OCI-LY7 (cell line): Measurements from ENCODE around the gene RPLP1. TPM values are rescaled to one million over a fixed set of nuclear protein-coding genes. Genes with fewer than 3 reads are reported as not detected.

Source experiments
- BruUV-seq: library from RNA; stranded (reverse); fragments of 400-500 nt; replicated peaks from 2 replicates; lab custom pipeline; 2021; lab: Mats Ljungman, UMichigan
- CTCF ChIA-PET: fragments of 300-600 bp; sonication (Branson Sonifier 250); formaldehyde crosslinking; loops from one replicate; lab custom pipeline; 2022; ENCODE audit warnings: antibody characterized with exemption; ENCODE audit not compliant: unreplicated experiment; lab: Charles Lee
- POLR2A ChIA-PET: fragments of 300-600 bp; sonication (Branson Sonifier 250); formaldehyde crosslinking; loops from one replicate; lab custom pipeline; 2022; ENCODE audit warnings: antibody characterized with exemption; lab: Charles Lee
- DNase-seq: peaks from one replicate; pipeline ENCODE4 v3.0.0-alpha.2; 2015; ENCODE audit warnings: low spot score
- H2AFZ ChIP-seq: fragments of 200-600 bp; sonication (generic), shearing (Covaris generic); 2 replicates; pipeline ENCODE4 v1.6.1; 2014; ENCODE audit warnings: mild to moderate bottlenecking, antibody characterized with exemption, low read length, moderate library complexity
- H3K27ac ChIP-seq: fragments of 200-600 bp; sonication (generic); 2 replicates; pipeline ENCODE4 v1.5.1; 2014; ENCODE audit warnings: mixed run types, low read depth, mild to moderate bottlenecking, moderate library complexity, low read length, inconsistent platforms; ENCODE audit not compliant: poor library complexity, severe bottlenecking
- H3K36me3 ChIP-seq: fragments of 200-600 bp; sonication (generic); 2 replicates; pipeline ENCODE4 v1.6.1; 2014; ENCODE audit warnings: mild to moderate bottlenecking, antibody characterized with exemption, low read length, moderate library complexity, mixed read lengths; ENCODE audit not compliant: insufficient read depth
- H3K4me1 ChIP-seq: fragments of 200-600 bp; sonication (generic); 2 replicates; pipeline ENCODE4 v1.5.1; 2014; ENCODE audit warnings: mild to moderate bottlenecking, low read length; ENCODE audit not compliant: insufficient read depth, poor library complexity, severe bottlenecking
- H3K4me2 ChIP-seq: fragments of 200-600 bp; sonication (generic); 2 replicates; pipeline ENCODE4 v1.6.1; 2014; ENCODE audit warnings: mild to moderate bottlenecking, low read length
- H3K4me3 ChIP-seq: fragments of 200-600 bp; sonication (generic); 2 replicates; pipeline ENCODE4 v1.5.1; 2014; ENCODE audit warnings: mild to moderate bottlenecking, low read depth, low read length; ENCODE audit not compliant: poor library complexity, severe bottlenecking
- H3K79me2 ChIP-seq: fragments of 200-600 bp; sonication (generic); 2 replicates; pipeline ENCODE4 v1.6.1; 2016; ENCODE audit warnings: low read depth, mild to moderate bottlenecking, low read length, moderate library complexity, mixed read lengths; ENCODE audit not compliant: insufficient read depth
- H3K9me2 ChIP-seq: fragments of 200-600 bp; sonication (generic); 2 replicates; pipeline ENCODE4 v1.6.1; 2016; ENCODE audit warnings: mild to moderate bottlenecking, low read length, mixed read lengths; ENCODE audit not compliant: insufficient read depth
- H3K9me3 ChIP-seq: fragments of 200-600 bp; sonication (generic); 2 replicates; pipeline ENCODE4 v1.6.1; 2014; ENCODE audit warnings: mild to moderate bottlenecking, mixed run types, low read length, mixed read lengths
- H4K20me1 ChIP-seq: fragments of 200-600 bp; sonication (generic); 2 replicates; pipeline ENCODE4 v1.6.1; 2014; ENCODE audit warnings: mild to moderate bottlenecking, antibody characterized with exemption, low read length, moderate library complexity, mixed read lengths; ENCODE audit not compliant: insufficient read depth
- EZH2phosphoT487 ChIP-seq: fragments of 200-600 bp; sonication (generic); IDR thresholded peaks from 2 replicates; pipeline ENCODE4 v1.6.1; 2018; ENCODE audit warnings: low read depth, borderline replicate concordance, mild to moderate bottlenecking, mixed run types, antibody characterized with exemption, low read length, moderate library complexity, mixed read lengths
- intact Hi-C: fragments of 100-400 bp; cut with micrococcal nuclease; formaldehyde crosslinking; loops from one replicate; pipeline ENCODE4 v1.10.0; 2022; ENCODE audit not compliant: unreplicated experiment
- total RNA-seq, 2 experiments: library from RNA; depleted of rRNA in 1 of 2; stranded (reverse); fragments of >200 nt in 1 of 2; shearing (Covaris generic) in 1 of 2; gene quantifications; 2 replicates each; pipeline ENCODE4 v1.2.3, GENCODE V29; 2014 to 2022
- TF ChIP-seq, protein P1 (sequence below): fragments of 200-600 bp; sonication (generic); conservative IDR thresholded peaks from 2 replicates; pipeline ENCODE4 v1.5.1; 2014; ENCODE audit warnings: mild to moderate bottlenecking, antibody characterized with exemption, low read length, moderate library complexity, mixed read lengths

The RPLP1 gene
- total RNA-seq, 2 experiments from 2014 or later = 889 to 2,251 TPM

DNA sequence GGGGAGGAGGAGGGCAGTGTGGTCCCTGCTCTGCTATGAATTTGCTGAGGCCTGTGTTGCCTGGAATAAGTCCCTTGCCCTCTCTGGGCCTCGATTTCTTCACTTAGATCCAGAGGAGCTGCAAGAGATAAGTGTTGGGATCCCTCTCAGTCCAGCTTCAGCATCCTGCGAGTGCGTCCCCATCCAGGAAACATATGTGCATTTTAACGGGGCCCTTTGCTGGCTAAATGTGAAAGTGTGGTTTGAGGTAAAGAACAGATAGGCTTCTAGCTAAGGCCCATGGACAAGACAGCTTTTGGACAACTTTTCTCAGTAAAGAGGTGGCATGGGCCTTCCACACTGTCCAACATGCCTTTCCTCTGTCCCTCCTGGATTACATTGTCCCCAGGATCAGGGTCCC is 26.5 kb downstream of the RPLP1 start:
- Histone ChIP-seq H3K36me3 (no peaks in the 10 kb centered on the region), H3K4me1 (no peaks in the 10 kb centered on the region), H3K4me2 (no peak overlapping the region), H4K20me1 (no peaks in the 10 kb centered on the region), H3K4me3 (no peak overlapping the region), H2AFZ (no peak overlapping the region), H3K27ac (no peak overlapping the region), H3K9me3 (peaks cover 8% of the 10 kb centered on the region; the same call in 1 of the 2 replicates), H3K79me2 (no peaks in the 10 kb centered on the region), H3K9me2 (no peaks in the 10 kb centered on the region)
- DNase-seq = no peak
- TF ChIP-seq EZH2phosphoT487 = no peak
- TF ChIP-seq, protein P1, sequence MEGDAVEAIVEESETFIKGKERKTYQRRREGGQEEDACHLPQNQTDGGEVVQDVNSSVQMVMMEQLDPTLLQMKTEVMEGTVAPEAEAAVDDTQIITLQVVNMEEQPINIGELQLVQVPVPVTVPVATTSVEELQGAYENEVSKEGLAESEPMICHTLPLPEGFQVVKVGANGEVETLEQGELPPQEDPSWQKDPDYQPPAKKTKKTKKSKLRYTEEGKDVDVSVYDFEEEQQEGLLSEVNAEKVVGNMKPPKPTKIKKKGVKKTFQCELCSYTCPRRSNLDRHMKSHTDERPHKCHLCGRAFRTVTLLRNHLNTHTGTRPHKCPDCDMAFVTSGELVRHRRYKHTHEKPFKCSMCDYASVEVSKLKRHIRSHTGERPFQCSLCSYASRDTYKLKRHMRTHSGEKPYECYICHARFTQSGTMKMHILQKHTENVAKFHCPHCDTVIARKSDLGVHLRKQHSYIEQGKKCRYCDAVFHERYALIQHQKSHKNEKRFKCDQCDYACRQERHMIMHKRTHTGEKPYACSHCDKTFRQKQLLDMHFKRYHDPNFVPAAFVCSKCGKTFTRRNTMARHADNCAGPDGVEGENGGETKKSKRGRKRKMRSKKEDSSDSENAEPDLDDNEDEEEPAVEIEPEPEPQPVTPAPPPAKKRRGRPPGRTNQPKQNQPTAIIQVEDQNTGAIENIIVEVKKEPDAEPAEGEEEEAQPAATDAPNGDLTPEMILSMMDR = no peak
- BruUV-seq = no TSS peak
- POLR2A ChIA-PET = no interaction called here
- CTCF ChIA-PET = no interaction called here
- intact Hi-C loops = loop anchor here (5.0 kb wide), 6 partner anchors 248 to 1333 kb away; partner anchors contain the start of gene TLE3

- intact Hi-C loops = loop anchor here (5.0 kb wide), 6 partner anchors 247 to 1332 kb away; partner anchors contain the start of gene TLE3
- no peak overlapping the region for H3K4me3 ChIP-seq
- ChIA-PET POLR2A (no interaction called here), CTCF (no interaction called here)
- BruUV-seq = no TSS peak
- H3K4me1 ChIP-seq = no peaks in the 10 kb centered on the region
- no peak overlapping the region for H3K4me2 ChIP-seq
- H2AFZ ChIP-seq = no peak overlapping the region
- no peak for DNase-seq
- no peaks in the 10 kb centered on the region for H3K79me2 ChIP-seq
- H4K20me1 ChIP-seq = no peaks in the 10 kb centered on the region
- no peaks in the 10 kb centered on the region for H3K36me3 ChIP-seq
- H3K9me3 ChIP-seq = peaks cover 8% of the 10 kb centered on the region; the same call in 1 of the 2 replicates
- no peak overlapping the region for H3K27ac ChIP-seq
- no peaks in the 10 kb centered on the region for H3K9me2 ChIP-seq
- TF ChIP-seq, protein P1 = no peak
- no peak for TF ChIP-seq EZH2phosphoT487
Observed at GRCh38 chr15:69479971-69480370, 27.4 kb downstream of the RPLP1 start.

- intact Hi-C loops = no loop called here
Observed at GRCh38 chr15:69480932-69481331, 28.3 kb downstream of the RPLP1 start.

More at GRCh38 chr15:69480932-69481331, 28.3 kb downstream of the RPLP1 start:
- Histone ChIP-seq H3K4me2 (no peak overlapping the region), H3K4me1 (no peaks in the 10 kb centered on the region), H3K9me2 (no peaks in the 10 kb centered on the region), H2AFZ (no peak overlapping the region), H3K9me3 (peaks cover 8% of the 10 kb centered on the region; the same call in 1 of the 2 replicates), H4K20me1 (no peaks in the 10 kb centered on the region), H3K79me2 (no peaks in the 10 kb centered on the region), H3K36me3 (no peaks in the 10 kb centered on the region), H3K4me3 (no peak overlapping the region), H3K27ac (no peak overlapping the region)
- TF ChIP-seq, protein P1 = no peak
- no peak for TF ChIP-seq EZH2phosphoT487
- ChIA-PET POLR2A (no interaction called here), CTCF (no interaction called here)
- BruUV-seq = no TSS peak
- no peak for DNase-seq
